ENCODE data around the gene C1orf122. TPM values are rescaled to one million over a fixed set of nuclear protein-coding genes. Genes with fewer than 3 reads are reported as not detected.

The C1orf122 gene
- total RNA-seq, 1 donor from 2014 or later: 69.6 TPM

GRCh38 chr1:37845049-37845646 is 37.6 kb downstream of the C1orf122 start:
- no peak for DNase-seq (ENCODE audit: low spot score)

GRCh38 chr1:37845786-37846185 is 38.2 kb downstream of the C1orf122 start:
- DNase-seq (ENCODE audit: low spot score): no peak

GRCh38 chr1:37846647-37847339 is 39.2 kb downstream of the C1orf122 start:
- no peak for DNase-seq (ENCODE audit: low spot score)

- no peak for DNase-seq (ENCODE audit: low spot score)
Observed at GRCh38 chr1:37849480-37849879, 41.9 kb downstream of the C1orf122 start.

- DNase-seq (ENCODE audit: low spot score): no peak
Observed at GRCh38 chr1:37850352-37850955, 42.9 kb downstream of the C1orf122 start.

- DNase-seq (ENCODE audit: low spot score): no peak
Observed at GRCh38 chr1:37851262-37851661, 43.7 kb downstream of the C1orf122 start.

- DNase-seq (ENCODE audit: low spot score): no peak
Observed at GRCh38 chr1:37851782-37852210, 44.2 kb downstream of the C1orf122 start.

GRCh38 chr1:37853157-37853556 is 45.6 kb downstream of the C1orf122 start:
- DNase-seq (ENCODE audit: low spot score): no peak

GRCh38 chr1:37854406-37854805 is 46.8 kb downstream of the C1orf122 start:
- DNase-seq (ENCODE audit: low spot score): no peak

Other genes starting within 250 kb of the C1orf122 start
- 25.6 TPM for gene GNL2, start 211.9 kb upstream of the C1orf122 start, total RNA-seq
- 6.0 TPM for gene RSPO1, start 172.9 kb upstream of the C1orf122 start, total RNA-seq
- 2.5 TPM for gene CDCA8, start 115.3 kb upstream of the C1orf122 start, total RNA-seq
- gene EPHA10, start 42.7 kb upstream of the C1orf122 start, total RNA-seq: 8.5 TPM
- gene MANEAL, start 13.9 kb upstream of the C1orf122 start, total RNA-seq: 6.9 TPM
- gene YRDC, start 418 bp downstream of the C1orf122 start, total RNA-seq: 11.5 TPM
- 18.6 TPM for gene MTF1, start 51.8 kb downstream of the C1orf122 start, total RNA-seq
- gene INPP5B, start 139.3 kb downstream of the C1orf122 start, total RNA-seq: 25.8 TPM
- gene SF3A3, start 182.2 kb downstream of the C1orf122 start, total RNA-seq: 39.0 TPM
- 11.2 TPM for gene FHL3, start 197.7 kb downstream of the C1orf122 start, total RNA-seq
- 17.7 TPM for gene UTP11, start 204.9 kb downstream of the C1orf122 start, total RNA-seq
- gene POU3F1, start 239.0 kb downstream of the C1orf122 start, total RNA-seq: 0.09 TPM